IPS-18a (cell line): Measurements from ENCODE around the gene WNT2.
"Not testable (repeated sequence)": the region's sequence is repeated elsewhere in the genome, so short reads cannot be mapped to it uniquely, and the experiment has no call there.

Experiments
- H3K27ac ChIP-seq: one replicate; pipeline ENCODE4 v1.5.1; 2013; ENCODE audit warnings: low read length
- H3K27me3 ChIP-seq: one replicate; pipeline ENCODE4 v1.6.1; 2013; ENCODE audit warnings: mild to moderate bottlenecking, low read length; ENCODE audit not compliant: control insufficient read depth, insufficient read depth
- H3K36me3 ChIP-seq: one replicate; pipeline ENCODE4 v1.6.1; 2013; ENCODE audit warnings: low read depth, low read length; ENCODE audit not compliant: control insufficient read depth
- H3K4me1 ChIP-seq: one replicate; pipeline ENCODE4 v1.6.1; 2013; ENCODE audit warnings: low read depth, low read length; ENCODE audit not compliant: control insufficient read depth
- H3K4me3 ChIP-seq: one replicate; pipeline ENCODE4 v1.5.1; 2013; ENCODE audit warnings: low read length
- H3K9ac ChIP-seq: one replicate; pipeline ENCODE4 v1.6.1; 2013; ENCODE audit warnings: mild to moderate bottlenecking, low read length, moderate library complexity
- H3K9me3 ChIP-seq: one replicate; pipeline ENCODE4 v1.6.1; 2013; ENCODE audit warnings: low read depth, low read length; ENCODE audit not compliant: control insufficient read depth

WNT2 gene

DNA sequence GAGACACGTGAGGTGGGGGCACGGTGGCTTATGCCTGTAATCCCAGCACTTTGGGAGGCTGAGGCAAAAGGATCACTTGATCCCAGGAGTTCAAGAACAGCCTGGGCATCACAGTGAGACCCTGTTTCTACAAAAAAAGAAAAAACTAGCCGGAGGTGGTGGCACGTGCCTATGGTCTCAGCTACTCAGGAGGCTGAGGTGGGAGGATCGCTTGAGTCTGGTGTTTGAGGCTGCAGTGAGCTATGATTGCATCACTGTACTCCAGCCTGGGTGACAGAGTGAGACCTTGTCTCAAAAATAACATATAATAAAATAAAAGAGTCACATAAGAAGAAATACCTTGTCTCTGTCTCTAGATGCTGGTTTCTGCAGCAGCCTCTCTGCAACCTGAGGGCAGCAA is 22.4 kb downstream of the WNT2 start:
- H3K9me3 ChIP-seq, H3K27me3 ChIP-seq, H3K4me3 ChIP-seq, H3K27ac ChIP-seq, H3K9ac ChIP-seq, H3K36me3 ChIP-seq, H3K4me1 ChIP-seq: not testable (repeated sequence)

- no peak overlapping the region for H3K27ac ChIP-seq
- H3K36me3 ChIP-seq = no peaks in the 10 kb centered on the region
- H3K4me3 ChIP-seq = no peak overlapping the region
Measured at GRCh38 chr7:117297606-117298005, 25.3 kb downstream of the WNT2 start.

DNA sequence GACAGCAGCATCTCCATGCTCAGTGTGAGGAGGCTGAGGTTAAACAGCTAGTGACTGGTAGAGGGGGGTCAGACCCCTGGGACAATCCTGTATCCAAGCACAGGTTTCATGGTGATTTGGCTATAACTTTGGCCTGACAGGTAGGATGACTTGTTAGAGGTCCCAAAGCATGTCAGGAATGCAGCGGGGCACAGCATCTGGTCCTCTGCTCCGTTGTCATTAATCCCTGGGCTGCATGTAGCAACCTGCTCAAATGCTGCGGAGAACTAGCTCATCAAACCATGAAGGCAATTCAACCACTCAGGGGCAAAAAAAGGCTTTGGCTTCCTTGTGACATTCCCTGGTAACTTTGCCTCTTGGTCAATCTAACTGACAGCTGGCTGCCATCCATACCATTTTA is 26.8 kb downstream of the WNT2 start:
- Histone ChIP-seq H3K9ac (no peak overlapping the region), H3K9me3 (no peaks in the 10 kb centered on the region), H3K4me1 (no peaks in the 10 kb centered on the region)

More at GRCh38 chr7:117297606-117298005, 25.3 kb downstream of the WNT2 start:
- Histone ChIP-seq H3K27me3 (no peaks in the 10 kb centered on the region), H3K9ac (no peak overlapping the region), H3K4me1 (no peaks in the 10 kb centered on the region), H3K9me3 (no peaks in the 10 kb centered on the region)

GRCh38 chr7:117285826-117286225 is 37.0 kb downstream of the WNT2 start:
- Histone ChIP-seq H3K4me1 (no peaks in the 10 kb centered on the region), H3K36me3 (no peaks in the 10 kb centered on the region), H3K27me3 (no peaks in the 10 kb centered on the region), H3K9me3 (no peaks in the 10 kb centered on the region), H3K9ac (no peak overlapping the region), H3K4me3 (no peak overlapping the region), H3K27ac (no peak overlapping the region)

More for the DNA sequence above, 26.8 kb downstream of the WNT2 start:
- Histone ChIP-seq H3K27ac (no peak overlapping the region), H3K36me3 (no peaks in the 10 kb centered on the region), H3K27me3 (no peaks in the 10 kb centered on the region), H3K4me3 (no peak overlapping the region)

DNA sequence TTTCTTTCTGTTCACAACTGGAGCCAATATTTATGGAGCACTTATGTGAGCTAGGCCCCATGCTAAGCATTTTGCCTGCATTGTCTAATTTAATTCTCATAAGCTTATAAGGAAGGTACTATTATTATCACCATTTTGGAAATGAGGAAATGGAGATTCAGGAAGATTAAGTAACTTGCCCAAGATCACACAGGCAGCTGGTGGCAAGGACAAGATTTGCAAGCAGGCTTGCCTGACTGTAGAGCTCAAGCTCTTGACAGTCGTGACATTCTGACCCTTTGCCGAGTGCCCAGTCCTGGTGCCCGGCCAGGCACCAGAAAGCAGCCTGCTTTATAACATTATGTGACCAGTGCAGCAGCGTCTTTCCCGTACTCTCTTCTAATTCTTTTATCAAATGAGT is 38.2 kb downstream of the WNT2 start:
- H3K9me3 ChIP-seq = no peaks in the 10 kb centered on the region
- H3K4me3 ChIP-seq = no peak overlapping the region
- no peak overlapping the region for H3K27ac ChIP-seq
- H3K9ac ChIP-seq = no peak overlapping the region
- H3K27me3 ChIP-seq = no peaks in the 10 kb centered on the region
- no peaks in the 10 kb centered on the region for H3K36me3 ChIP-seq
- H3K4me1 ChIP-seq = no peaks in the 10 kb centered on the region

DNA sequence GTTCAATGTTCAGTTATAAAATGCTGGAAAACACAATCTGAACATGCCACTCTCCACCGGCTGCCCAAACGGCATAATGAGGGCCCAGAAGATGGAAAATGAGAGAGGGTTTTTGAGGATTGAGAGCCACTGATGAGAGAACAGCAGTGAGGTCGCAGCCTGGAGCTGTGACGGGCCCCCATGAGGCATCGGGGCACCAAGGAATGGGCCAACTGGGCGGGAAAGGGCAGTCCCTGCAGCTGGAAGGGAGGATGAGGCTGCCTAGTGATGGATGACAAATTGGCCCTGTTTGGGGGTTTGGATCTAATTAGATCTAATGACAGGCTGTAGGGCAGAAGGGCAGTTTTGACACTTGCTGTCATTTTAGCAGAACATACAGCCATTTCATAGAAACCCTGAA is 39.1 kb downstream of the WNT2 start:
- Histone ChIP-seq H3K27me3 (no peaks in the 10 kb centered on the region), H3K9me3 (no peaks in the 10 kb centered on the region), H3K9ac (no peak overlapping the region)

GRCh38 chr7:117283371-117283770 is 39.5 kb downstream of the WNT2 start:
- no peaks in the 10 kb centered on the region for H3K27me3 ChIP-seq
- H3K9ac ChIP-seq = no peak overlapping the region
- H3K9me3 ChIP-seq = no peaks in the 10 kb centered on the region
- no peaks in the 10 kb centered on the region for H3K4me1 ChIP-seq
- no peaks in the 10 kb centered on the region for H3K36me3 ChIP-seq
- H3K27ac ChIP-seq = no peak overlapping the region
- H3K4me3 ChIP-seq = no peak overlapping the region

More for the DNA sequence above, 39.1 kb downstream of the WNT2 start:
- no peaks in the 10 kb centered on the region for H3K36me3 ChIP-seq
- H3K27ac ChIP-seq = no peak overlapping the region
- H3K4me1 ChIP-seq = no peaks in the 10 kb centered on the region
- no peak overlapping the region for H3K4me3 ChIP-seq

GRCh38 chr7:117282239-117282812 is 40.5 kb downstream of the WNT2 start:
- Histone ChIP-seq H3K9me3 (no peaks in the 10 kb centered on the region), H3K9ac (no peak overlapping the region), H3K36me3 (no peaks in the 10 kb centered on the region), H3K4me3 (no peak overlapping the region), H3K4me1 (no peaks in the 10 kb centered on the region), H3K27me3 (no peaks in the 10 kb centered on the region), H3K27ac (no peak overlapping the region)

- no peaks in the 10 kb centered on the region for H3K36me3 ChIP-seq
- no peak overlapping the region for H3K9ac ChIP-seq
- H3K4me3 ChIP-seq = no peak overlapping the region
- H3K27ac ChIP-seq = no peak overlapping the region
- no peaks in the 10 kb centered on the region for H3K27me3 ChIP-seq
- H3K9me3 ChIP-seq = no peaks in the 10 kb centered on the region
- no peaks in the 10 kb centered on the region for H3K4me1 ChIP-seq
Measured at GRCh38 chr7:117281562-117281961, 41.3 kb downstream of the WNT2 start.

DNA sequence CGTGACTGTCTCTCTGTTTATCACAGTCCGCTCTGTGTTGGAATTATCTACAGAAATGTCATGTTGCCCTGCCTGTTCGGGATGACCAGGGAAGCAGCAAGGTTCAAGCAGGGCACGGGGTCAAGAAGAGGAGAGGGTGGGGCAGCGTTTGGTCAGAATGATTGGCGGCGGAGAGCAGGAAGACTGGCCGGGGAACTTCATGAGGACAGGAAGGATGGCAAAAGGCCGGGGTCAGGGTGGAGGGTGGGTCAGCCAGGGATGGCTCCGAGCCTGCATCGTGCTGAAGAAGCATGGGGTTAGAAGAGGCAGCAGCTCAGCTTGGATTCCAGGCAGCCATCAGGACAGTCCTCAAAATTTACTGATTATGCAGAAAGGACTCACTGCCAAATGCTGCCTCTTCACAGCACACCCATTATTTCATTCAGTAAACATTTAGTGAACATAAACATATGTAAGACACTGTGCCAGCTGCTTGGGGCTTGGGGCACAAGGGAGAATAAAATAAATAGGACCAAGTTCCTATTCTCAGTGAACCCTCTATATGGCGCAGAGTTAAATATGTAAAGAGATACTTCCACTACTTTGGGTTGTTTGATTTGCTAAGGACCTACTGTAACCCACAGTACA is 42.8 kb downstream of the WNT2 start:
- Histone ChIP-seq H3K27ac (no peak overlapping the region), H3K9me3 (no peaks in the 10 kb centered on the region), H3K27me3 (no peaks in the 10 kb centered on the region), H3K4me3 (no peak overlapping the region), H3K36me3 (no peaks in the 10 kb centered on the region), H3K4me1 (no peaks in the 10 kb centered on the region), H3K9ac (no peak overlapping the region)

DNA sequence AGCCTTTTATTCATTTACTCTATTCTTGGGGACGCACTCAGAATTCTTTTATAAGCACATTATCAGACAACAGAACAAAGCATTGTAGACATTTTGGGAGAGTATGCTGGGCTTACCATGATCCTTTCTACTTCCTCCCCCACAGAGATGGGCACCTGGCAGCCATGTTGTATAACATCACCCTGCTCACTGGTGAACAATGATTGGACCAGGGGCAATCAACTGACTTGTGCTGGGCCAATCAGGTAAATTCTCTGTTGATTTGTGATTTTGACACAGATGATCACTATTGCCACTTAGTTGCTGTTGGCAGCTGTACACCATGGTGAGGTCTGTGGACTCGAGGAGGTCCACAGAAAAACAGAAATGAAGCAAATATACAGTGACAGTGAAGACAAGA is 43.7 kb downstream of the WNT2 start:
- no peaks in the 10 kb centered on the region for H3K4me1 ChIP-seq
- H3K4me3 ChIP-seq = no peak overlapping the region
- no peaks in the 10 kb centered on the region for H3K9me3 ChIP-seq
- H3K36me3 ChIP-seq = no peaks in the 10 kb centered on the region
- H3K27me3 ChIP-seq = no peaks in the 10 kb centered on the region
- no peak overlapping the region for H3K27ac ChIP-seq
- no peak overlapping the region for H3K9ac ChIP-seq

- Histone ChIP-seq H3K4me1 (no peaks in the 10 kb centered on the region), H3K4me3 (no peak overlapping the region), H3K9me3 (no peaks in the 10 kb centered on the region), H3K27me3 (no peaks in the 10 kb centered on the region), H3K36me3 (no peaks in the 10 kb centered on the region), H3K9ac (no peak overlapping the region), H3K27ac (no peak overlapping the region)
Measured at GRCh38 chr7:117278040-117278439, 44.8 kb downstream of the WNT2 start.
